ENCODE results near the gene ARR3.
A peak's percentile ranks its signal among the peaks of the same experiment; 100 is the strongest.
"Not testable (repeated sequence)": the region's sequence is repeated elsewhere in the genome, so short reads cannot be mapped to it uniquely, and the experiment has no call there.

Gene ARR3

GRCh38 chrX:70264784-70265183 lies 3.4 kb upstream of the ARR3 start:
- DNase-seq (ENCODE audit: low read depth, low spot score), result no peak
- TF ChIP-seq CTCF (IDR thresholded peaks at IDR 0.05; ENCODE audit: insufficient read depth, low read length, missing control alignments), result no peak
- H3K4me3 ChIP-seq (ENCODE audit: low read depth, low read length), result no peak overlapping the region
- ChIA-PET CTCF (no interaction called here), POLR2A (no interaction called here)

- POLR2A ChIA-PET; CTCF ChIA-PET; DNase-seq (ENCODE audit: low read depth, low spot score); H3K4me3 ChIP-seq (ENCODE audit: low read depth, low read length): not testable (repeated sequence)
Observed at GRCh38 chrX:70274029-70274428, 5.9 kb downstream of the ARR3 start.

- no peak for DNase-seq (ENCODE audit: low read depth, low spot score)
- no peak overlapping the region for H3K4me3 ChIP-seq (ENCODE audit: low read depth, low read length)
- TF ChIP-seq CTCF (IDR thresholded peaks at IDR 0.05; ENCODE audit: insufficient read depth, low read length, missing control alignments), result no peak
- ChIA-PET POLR2A (no interaction called here), CTCF (no interaction called here)
Observed at GRCh38 chrX:70279081-70279480, 10.9 kb downstream of the ARR3 start.

- TF ChIP-seq CTCF (IDR thresholded peaks at IDR 0.05; ENCODE audit: insufficient read depth, low read length, missing control alignments), result no peak
- ChIA-PET CTCF (no interaction called here), POLR2A (no interaction called here)
- DNase-seq (ENCODE audit: low read depth, low spot score), result no peak
- H3K4me3 ChIP-seq (ENCODE audit: low read depth, low read length), result no peak overlapping the region
Observed at GRCh38 chrX:70280573-70280972, 12.4 kb downstream of the ARR3 start.

GRCh38 chrX:70281951-70282350 lies 13.8 kb downstream of the ARR3 start, which contains the start of gene RAB41:
RAB41 (plus strand) TSS chrX:70282172; CDS start chrX:70282218, 46 bp downstream.
- no peak within 1 kb of the TSS for H3K4me3 ChIP-seq (ENCODE audit: low read depth, low read length)
- no peak for TF ChIP-seq CTCF (IDR thresholded peaks at IDR 0.05; ENCODE audit: insufficient read depth, low read length, missing control alignments)
- DNase-seq (ENCODE audit: low read depth, low spot score), result no peak
- ChIA-PET CTCF (no interaction called here), POLR2A (no interaction called here)

GRCh38 chrX:70289168-70289792 lies 21.1 kb downstream of the ARR3 start:
- POLR2A ChIA-PET, result interaction anchor here (1.0 kb wide), 1 partner anchor 13 kb away, joined by 3 read pairs; no protein-coding TSS in a partner anchor
- DNase-seq (ENCODE audit: low read depth, low spot score), result no peak
- H3K4me3 ChIP-seq (ENCODE audit: low read depth, low read length), result peak overlapping the region; percentile 76
- CTCF ChIA-PET, result interaction anchor here (1.1 kb wide), 1 partner anchor 10 kb away, joined by 4 read pairs; no protein-coding TSS in a partner anchor
- TF ChIP-seq CTCF (IDR thresholded peaks at IDR 0.05; ENCODE audit: insufficient read depth, low read length, missing control alignments), result no peak

All from AG04449 (cell line).